GM21515 (cell line): ENCODE data around the gene ELMO3.

Source experiments
- ATAC-seq: cut with Tn5 transposase; IDR thresholded peaks from one replicate; pipeline ENCODE4 v1.9.1; 2021; ENCODE audit not compliant: unreplicated experiment

ELMO3 gene

GRCh38 chr16:67193536-67193935 lies 5.4 kb upstream of the ELMO3 start:
- no peak for ATAC-seq

GRCh38 chr16:67194260-67194659 lies 4.7 kb upstream of the ELMO3 start:
- ATAC-seq: no peak

- ATAC-seq: no peak
These were observed 3.3 kb upstream of the ELMO3 start for GRCh38 chr16:67195676-67196075.

- ATAC-seq: no peak
These were observed 2.0 kb upstream of the ELMO3 start for GRCh38 chr16:67196881-67197280.

- no peak for ATAC-seq
These were observed 1.2 kb upstream of the ELMO3 start for GRCh38 chr16:67197704-67198103.

GRCh38 chr16:67198238-67198734 lies 645 bp upstream of the ELMO3 start:
- no peak for ATAC-seq

- no peak for ATAC-seq
These were observed 872 bp downstream of the ELMO3 start for GRCh38 chr16:67199808-67200198.

- ATAC-seq: no peak
These were observed 1.6 kb downstream of the ELMO3 start for GRCh38 chr16:67200491-67200890.

- ATAC-seq: no peak
These were observed 2.7 kb downstream of the ELMO3 start for GRCh38 chr16:67201411-67202345.

GRCh38 chr16:67202426-67202825 lies 3.5 kb downstream of the ELMO3 start:
- no peak for ATAC-seq

- no peak for ATAC-seq
These were observed 4.1 kb downstream of the ELMO3 start for GRCh38 chr16:67202956-67203493.

- ATAC-seq: no peak
These were observed 5.1 kb downstream of the ELMO3 start for GRCh38 chr16:67204076-67204475.

- no peak for ATAC-seq
These were observed 7.4 kb downstream of the ELMO3 start for GRCh38 chr16:67206129-67206837.

GRCh38 chr16:67206838-67207248 lies 7.9 kb downstream of the ELMO3 start:
- ATAC-seq: no peak

GRCh38 chr16:67207249-67208091 lies 8.5 kb downstream of the ELMO3 start:
- no peak for ATAC-seq

GRCh38 chr16:67208154-67208896 lies 9.4 kb downstream of the ELMO3 start:
- ATAC-seq: no peak

GRCh38 chr16:67209565-67209964 lies 10.6 kb downstream of the ELMO3 start:
- ATAC-seq: no peak

GRCh38 chr16:67210069-67210937 lies 11.4 kb downstream of the ELMO3 start:
- ATAC-seq: no peak

- no peak for ATAC-seq
These were observed 12.7 kb downstream of the ELMO3 start for GRCh38 chr16:67211674-67212073.
